WTC11 (cell line): ENCODE data around the gene JOSD1.

Experiments
- ATF2 ChIP-seq: sonication (generic); formaldehyde crosslinking; IDR thresholded peaks from 2 replicates; pipeline ENCODE4 v1.8.1; 2022; ENCODE audit warnings: low read depth, missing genetic modification reagents, borderline replicate concordance
- ELF4 ChIP-seq: sonication (generic); formaldehyde crosslinking; IDR thresholded peaks from 2 replicates; pipeline ENCODE4 v1.8.1; 2022; ENCODE audit warnings: low read depth, mild to moderate bottlenecking, moderate library complexity, missing genetic modification reagents
- NFYB ChIP-seq: sonication (generic); formaldehyde crosslinking; conservative IDR thresholded peaks from 2 replicates; pipeline ENCODE4 v1.8.0; 2022; ENCODE audit warnings: low read depth, missing genetic modification reagents
- STAT6 ChIP-seq: sonication (generic); formaldehyde crosslinking; conservative IDR thresholded peaks from 2 replicates; pipeline ENCODE4 v1.8.1; 2023; ENCODE audit warnings: mild to moderate bottlenecking, low read depth, missing genetic modification reagents, moderate library complexity
- TEAD4 ChIP-seq: sonication (generic); formaldehyde crosslinking; IDR thresholded peaks from 2 replicates; pipeline ENCODE4 v1.8.0; 2022; ENCODE audit warnings: mild to moderate bottlenecking, missing genetic modification reagents
- ZNF121 ChIP-seq: sonication (generic); formaldehyde crosslinking; IDR thresholded peaks from 2 replicates; pipeline ENCODE4 v1.8.0; 2023; ENCODE audit warnings: missing genetic modification reagents
- ZNF138 ChIP-seq: sonication (generic); formaldehyde crosslinking; conservative IDR thresholded peaks from 2 replicates; pipeline ENCODE4 v1.8.1; 2022; ENCODE audit warnings: mild to moderate bottlenecking, moderate library complexity, missing genetic modification reagents
- ZNF263 ChIP-seq: sonication (generic); formaldehyde crosslinking; IDR thresholded peaks from 2 replicates; pipeline ENCODE4 v1.8.1; 2022; ENCODE audit warnings: low read depth, mild to moderate bottlenecking, moderate library complexity, missing genetic modification reagents
- TF ChIP-seq, protein P1 (sequence below): sonication (generic); formaldehyde crosslinking; IDR thresholded peaks from 2 replicates; pipeline ENCODE4 v1.8.0; 2023; ENCODE audit warnings: missing genetic modification reagents
- TF ChIP-seq, protein P2 (sequence below): fragments of 200-600 bp; IDR thresholded peaks from 2 replicates; pipeline ENCODE4 v1.8.0; 2022; ENCODE audit warnings: antibody characterized with exemption

DNA sequence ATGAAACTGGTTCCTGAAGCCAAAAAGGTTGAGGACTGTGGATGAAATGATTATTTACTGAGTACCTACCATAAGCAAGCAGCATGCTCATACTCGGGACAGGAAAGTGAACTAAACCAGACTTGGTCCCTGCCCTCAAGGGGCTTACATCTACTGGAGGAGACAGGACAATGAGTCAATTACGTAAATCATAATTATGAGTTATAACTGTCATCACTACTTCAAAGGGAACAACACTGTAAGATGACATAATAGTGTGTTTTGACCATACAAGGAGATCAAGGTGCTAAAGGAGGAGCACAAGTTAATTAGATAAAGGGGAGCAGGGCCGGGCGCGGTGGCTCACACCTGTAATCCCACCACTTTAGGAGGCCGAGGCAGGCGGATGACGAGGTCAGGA lies 47.0 kb downstream of the JOSD1 start:
- TF ChIP-seq, protein P1, sequence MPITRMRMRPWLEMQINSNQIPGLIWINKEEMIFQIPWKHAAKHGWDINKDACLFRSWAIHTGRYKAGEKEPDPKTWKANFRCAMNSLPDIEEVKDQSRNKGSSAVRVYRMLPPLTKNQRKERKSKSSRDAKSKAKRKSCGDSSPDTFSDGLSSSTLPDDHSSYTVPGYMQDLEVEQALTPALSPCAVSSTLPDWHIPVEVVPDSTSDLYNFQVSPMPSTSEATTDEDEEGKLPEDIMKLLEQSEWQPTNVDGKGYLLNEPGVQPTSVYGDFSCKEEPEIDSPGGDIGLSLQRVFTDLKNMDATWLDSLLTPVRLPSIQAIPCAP (CRISPR knock-in tag): no peak
- TF ChIP-seq ATF2 (no peak), ZNF263 (no peak), ZNF138 (CRISPR knock-in tag) (no peak), ZNF121 (CRISPR knock-in tag) (no peak), TEAD4 (no peak), NFYB (no peak), ELF4 (no peak), STAT6 (CRISPR knock-in tag) (no peak)
- TF ChIP-seq, protein P2, sequence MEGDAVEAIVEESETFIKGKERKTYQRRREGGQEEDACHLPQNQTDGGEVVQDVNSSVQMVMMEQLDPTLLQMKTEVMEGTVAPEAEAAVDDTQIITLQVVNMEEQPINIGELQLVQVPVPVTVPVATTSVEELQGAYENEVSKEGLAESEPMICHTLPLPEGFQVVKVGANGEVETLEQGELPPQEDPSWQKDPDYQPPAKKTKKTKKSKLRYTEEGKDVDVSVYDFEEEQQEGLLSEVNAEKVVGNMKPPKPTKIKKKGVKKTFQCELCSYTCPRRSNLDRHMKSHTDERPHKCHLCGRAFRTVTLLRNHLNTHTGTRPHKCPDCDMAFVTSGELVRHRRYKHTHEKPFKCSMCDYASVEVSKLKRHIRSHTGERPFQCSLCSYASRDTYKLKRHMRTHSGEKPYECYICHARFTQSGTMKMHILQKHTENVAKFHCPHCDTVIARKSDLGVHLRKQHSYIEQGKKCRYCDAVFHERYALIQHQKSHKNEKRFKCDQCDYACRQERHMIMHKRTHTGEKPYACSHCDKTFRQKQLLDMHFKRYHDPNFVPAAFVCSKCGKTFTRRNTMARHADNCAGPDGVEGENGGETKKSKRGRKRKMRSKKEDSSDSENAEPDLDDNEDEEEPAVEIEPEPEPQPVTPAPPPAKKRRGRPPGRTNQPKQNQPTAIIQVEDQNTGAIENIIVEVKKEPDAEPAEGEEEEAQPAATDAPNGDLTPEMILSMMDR: no peak
